IPS DF 6.9 (cell line): ENCODE results near the gene FARS2.

Source experiments
- DNase-seq: peaks from one replicate; pipeline ENCODE4 v3.0.0-alpha.2; 2013; ENCODE audit warnings: low read depth, low spot score
- H3K27ac ChIP-seq: one replicate; pipeline ENCODE4 v1.5.1; 2013; ENCODE audit warnings: low read length, control low read depth
- H3K27me3 ChIP-seq: 2 replicates; pipeline ENCODE4 v1.6.1; 2013; ENCODE audit warnings: mild to moderate bottlenecking, low read length; ENCODE audit not compliant: control insufficient read depth, insufficient read depth
- H3K36me3 ChIP-seq: 2 replicates; pipeline ENCODE4 v1.6.1; 2013; ENCODE audit warnings: low read length; ENCODE audit not compliant: control insufficient read depth, insufficient read depth
- H3K4me1 ChIP-seq: 2 replicates; pipeline ENCODE4 v1.6.1; 2013; ENCODE audit warnings: low read length; ENCODE audit not compliant: control insufficient read depth, insufficient read depth
- H3K4me3 ChIP-seq: 2 replicates; pipeline ENCODE4 v1.5.1; 2013; ENCODE audit warnings: mild to moderate bottlenecking, low read length
- H3K9me3 ChIP-seq: 2 replicates; pipeline ENCODE4 v1.6.1; 2013; ENCODE audit warnings: low read length, inconsistent platforms; ENCODE audit not compliant: control insufficient read depth, insufficient read depth
- WGBS: extraction: QIAGEN DNeasy Blood & Tissue Kit; methylation state at CpG from one replicate; pipeline ENCODE4 v1.1.7; 2013; ENCODE audit warnings: mixed read lengths, missing lambda C conversion rate; ENCODE audit not compliant: insufficient read length, insufficient coverage; 5-methylcytosine and 5-hydroxymethylcytosine counted together

Gene FARS2

GRCh38 chr6:5814116-5814515 lies 552.8 kb downstream of the FARS2 start:
- no peaks in the 10 kb centered on the region; the same call in 1 of the 2 replicates for H3K4me1 ChIP-seq
- no peaks in the 10 kb centered on the region for H3K9me3 ChIP-seq
- no peak overlapping the region for H3K27ac ChIP-seq
- no peaks in the 10 kb centered on the region for H3K27me3 ChIP-seq
- WGBS, result no CpG with 5 or more reads among the region's 5 CpGs
- no peak for DNase-seq
- H3K4me3 ChIP-seq, result no peak overlapping the region
- H3K36me3 ChIP-seq, result no peaks in the 10 kb centered on the region

- Histone ChIP-seq H3K4me3 (no peak overlapping the region), H3K27me3 (no peaks in the 10 kb centered on the region), H3K9me3 (no peaks in the 10 kb centered on the region), H3K27ac (no peak overlapping the region), H3K4me1 (no peaks in the 10 kb centered on the region; the same call in 1 of the 2 replicates), H3K36me3 (no peaks in the 10 kb centered on the region)
- DNase-seq, result no peak
- no CpG with 5 or more reads among the region's 9 CpGs for WGBS
Measured at GRCh38 chr6:5814901-5815300, 553.6 kb downstream of the FARS2 start.

- no peaks in the 10 kb centered on the region for H3K4me1 ChIP-seq
- H3K27me3 ChIP-seq, result no peaks in the 10 kb centered on the region
- no peak overlapping the region for H3K4me3 ChIP-seq
- no peaks in the 10 kb centered on the region for H3K36me3 ChIP-seq
- H3K9me3 ChIP-seq, result no peaks in the 10 kb centered on the region
- DNase-seq, result no peak
- no peak overlapping the region for H3K27ac ChIP-seq
- no CpG with 5 or more reads among the region's 3 CpGs for WGBS
Measured at GRCh38 chr6:5817869-5818268, 556.6 kb downstream of the FARS2 start.

GRCh38 chr6:5818959-5819358 lies 557.6 kb downstream of the FARS2 start:
- Histone ChIP-seq H3K27ac (no peak overlapping the region), H3K9me3 (no peaks in the 10 kb centered on the region), H3K4me1 (no peaks in the 10 kb centered on the region), H3K4me3 (no peak overlapping the region), H3K27me3 (no peaks in the 10 kb centered on the region), H3K36me3 (no peaks in the 10 kb centered on the region)
- no peak for DNase-seq
- no CpG with 5 or more reads among the region's 6 CpGs for WGBS
